Stimulated activated CD4-positive, alpha-beta T cell treated with anti-CD3 and anti-CD28 coated beads, TNF-alpha, amount 100 ng/mL, for 4 hours (primary cell): ENCODE data around the gene ENOX2.

ENCODE experiments used
- DNase-seq, 3 experiments: peaks; one replicate each; pipeline ENCODE4 v3.0.0-alpha.2; 2020; ENCODE audit warnings: low read depth in 3 of 3

Gene ENOX2

DNA sequence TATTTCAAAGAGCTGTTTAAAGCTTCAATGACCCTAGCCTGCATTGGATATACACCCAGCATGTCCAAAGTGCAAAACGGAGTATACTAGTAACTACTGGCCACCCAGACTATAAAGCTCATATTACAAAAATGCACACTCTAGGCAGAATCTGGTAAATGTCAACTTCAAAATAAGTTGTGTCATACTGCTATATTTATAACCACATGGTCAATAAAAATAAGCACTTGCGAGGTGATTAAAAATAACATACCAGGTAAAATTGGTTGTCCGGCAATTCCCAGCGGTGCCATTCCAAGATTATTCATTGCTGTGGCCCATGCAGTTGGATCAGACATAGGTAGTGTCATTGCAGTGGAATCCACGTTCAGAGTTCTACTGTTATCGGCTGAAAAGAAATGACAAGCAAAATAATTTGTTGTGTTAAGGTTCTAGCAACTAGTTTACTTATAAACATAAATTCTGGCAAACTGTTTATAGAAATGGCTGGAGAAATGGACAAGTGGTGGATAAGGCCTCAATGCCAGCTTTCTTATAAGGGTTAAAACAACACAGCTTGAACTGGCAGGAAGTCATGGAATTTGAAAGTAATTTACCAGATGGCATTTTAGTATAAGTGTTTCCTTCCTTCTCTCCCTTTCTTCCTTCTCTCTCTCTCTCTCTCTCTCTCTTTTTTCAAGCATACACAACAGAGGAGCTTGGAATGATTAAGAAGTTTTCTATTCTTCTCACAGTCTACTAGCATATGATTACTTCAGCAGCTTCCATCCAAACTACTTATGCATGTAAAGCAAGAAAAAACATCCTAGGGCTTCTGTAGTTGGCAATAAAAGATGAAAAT is 199.9 kb downstream of the ENOX2 start:
- no peak for DNase-seq

DNA sequence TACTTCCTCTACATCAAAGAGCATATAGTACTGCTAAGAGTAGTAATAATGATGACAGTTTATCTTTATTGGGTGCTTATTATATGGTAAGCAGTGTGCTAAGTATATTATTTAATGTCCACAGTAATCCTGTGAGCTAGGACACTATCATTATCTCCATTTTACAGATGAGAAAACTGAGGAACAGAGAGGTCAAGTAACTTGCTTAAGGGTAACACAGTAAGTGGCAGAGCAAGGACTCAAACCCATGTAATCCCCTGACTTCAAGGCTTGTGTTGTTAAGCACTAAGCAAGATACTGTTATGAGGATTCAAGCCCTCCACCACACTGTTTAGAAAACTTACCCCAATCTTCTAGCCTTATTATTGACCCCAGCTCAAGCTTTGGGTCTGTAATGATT is 202.4 kb downstream of the ENOX2 start:
- no peak for DNase-seq

DNA sequence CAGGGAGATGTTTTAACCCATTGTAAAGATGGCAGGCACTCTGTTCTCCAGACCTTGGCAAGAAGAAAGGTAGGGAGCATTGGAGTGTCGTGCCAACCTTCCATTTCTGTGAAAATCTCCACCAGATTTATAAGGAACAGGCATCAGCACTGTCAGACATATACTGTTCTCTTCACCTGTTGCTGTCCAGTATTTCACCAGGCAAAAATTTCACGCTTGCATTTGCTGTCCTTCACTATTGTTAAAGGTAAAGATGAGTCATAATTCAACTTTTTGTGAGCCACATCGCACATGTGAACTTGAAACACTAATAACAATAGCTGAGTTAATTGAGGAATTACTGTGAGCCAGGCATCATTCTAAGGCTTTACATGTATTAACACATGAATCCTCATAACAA is 203.4 kb downstream of the ENOX2 start:
- no peak for DNase-seq

DNA sequence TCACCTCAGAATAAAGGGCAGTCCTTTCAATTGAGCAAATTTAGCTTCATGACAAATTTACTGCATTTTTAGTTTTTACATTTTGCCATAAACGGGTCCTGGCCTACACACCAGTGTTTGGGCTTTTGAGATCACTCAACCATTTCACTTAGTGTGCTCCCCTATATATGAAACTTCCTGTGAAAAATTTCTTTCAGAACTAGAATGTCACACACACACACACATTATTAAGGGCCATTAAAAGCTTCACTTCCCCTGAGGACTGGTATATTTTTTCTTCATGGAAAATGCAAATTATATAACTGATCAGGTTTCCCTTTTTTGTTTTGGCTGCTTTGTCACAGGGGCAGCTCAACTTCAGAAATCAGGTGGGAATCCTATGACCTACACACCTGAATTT is 206.5 kb downstream of the ENOX2 start:
- DNase-seq = no peak

DNA sequence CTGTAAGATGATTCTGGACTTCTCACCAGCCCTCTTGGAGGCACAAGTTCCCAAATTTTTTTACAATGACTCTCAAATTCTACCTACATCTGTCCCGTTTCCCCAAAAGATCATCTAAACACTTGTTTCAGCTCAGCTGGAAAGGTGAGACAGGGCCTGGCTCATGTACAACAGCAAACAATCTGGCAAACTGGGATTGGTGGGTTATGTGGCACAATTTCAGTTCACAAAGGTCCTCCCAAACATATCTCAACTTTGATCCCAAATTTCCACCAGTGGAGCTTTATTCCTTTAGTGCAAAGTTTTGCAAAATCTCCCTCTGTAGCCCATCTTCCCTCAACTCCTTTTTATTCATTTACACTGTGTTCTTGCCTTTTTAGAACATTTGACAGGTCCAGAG is 207.1 kb downstream of the ENOX2 start:
- DNase-seq = no peak

DNA sequence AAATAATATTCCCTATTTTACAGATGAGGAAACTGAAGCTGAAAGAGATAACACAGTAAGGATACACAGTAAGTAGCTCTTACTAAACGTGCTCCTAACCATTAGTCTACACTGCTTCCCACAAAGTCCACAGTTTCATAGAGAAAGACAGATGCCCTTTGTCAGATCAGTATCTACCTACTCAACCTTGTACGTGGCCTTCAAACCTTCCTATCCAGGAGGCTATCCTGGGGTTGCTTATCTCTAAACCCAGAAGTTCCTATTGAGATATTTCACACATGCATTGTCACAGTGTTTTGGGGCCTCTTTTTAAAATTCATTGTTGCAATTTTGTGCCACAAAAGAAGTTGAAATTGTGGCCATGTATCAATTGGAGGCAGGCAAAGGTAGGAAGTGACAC is 208.0 kb downstream of the ENOX2 start:
- no peak for DNase-seq

DNA sequence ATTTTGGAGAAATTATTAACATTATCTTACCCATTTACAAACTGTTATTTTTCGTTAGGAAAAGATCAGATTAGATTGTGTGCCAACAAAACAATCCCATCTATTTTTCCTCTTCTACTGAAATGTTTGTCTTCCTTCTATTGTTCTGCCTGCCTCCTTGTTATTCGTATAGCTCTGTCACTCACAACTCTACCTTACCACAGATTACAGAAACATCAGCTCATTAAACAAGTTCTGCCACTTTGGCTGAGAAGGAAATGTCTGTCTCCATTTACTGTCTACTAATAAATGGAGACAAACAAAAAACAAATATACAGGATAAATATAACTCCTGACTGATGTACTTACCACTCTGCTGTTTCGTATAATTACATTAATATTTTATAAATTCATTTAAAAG is 211.4 kb downstream of the ENOX2 start:
- DNase-seq = no peak

DNA sequence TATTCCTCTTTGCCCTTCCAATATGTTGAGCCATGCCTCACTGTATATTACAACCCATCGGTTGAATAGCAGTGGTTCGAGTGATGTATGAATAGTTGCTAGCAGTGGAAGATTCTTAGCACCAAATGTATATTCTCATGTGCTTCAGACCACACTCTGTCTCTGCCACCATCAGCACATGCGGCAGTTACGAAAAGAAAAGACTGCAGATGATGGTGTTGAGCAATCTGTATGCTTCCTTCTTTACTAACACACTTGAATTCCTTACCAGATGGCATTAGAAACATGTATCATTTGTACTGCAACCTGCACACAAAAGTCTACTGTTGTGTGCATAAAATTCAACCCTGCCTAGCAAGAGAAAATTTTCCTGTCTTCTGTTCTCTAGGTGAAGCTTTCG is 214.6 kb downstream of the ENOX2 start:
- DNase-seq = no peak

DNA sequence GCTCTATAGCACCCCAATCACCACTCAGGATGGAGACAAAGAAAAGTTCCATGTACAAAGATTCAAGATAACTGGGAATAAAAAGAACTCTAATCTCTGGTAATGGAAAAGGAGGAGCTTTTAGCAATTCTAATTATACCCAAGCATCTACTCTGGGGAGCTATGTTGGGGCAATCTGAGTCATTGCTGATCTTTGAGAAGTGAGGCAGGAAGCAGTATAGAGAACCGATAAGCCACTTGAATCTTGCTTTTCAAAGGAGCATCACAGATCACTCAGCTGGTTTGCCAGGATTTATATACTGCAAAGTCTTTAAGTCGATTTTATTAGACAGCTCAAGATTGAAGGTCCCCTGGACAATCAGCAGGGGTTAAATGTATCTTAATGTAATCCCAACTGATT is 220.0 kb downstream of the ENOX2 start:
- DNase-seq = no peak

DNA sequence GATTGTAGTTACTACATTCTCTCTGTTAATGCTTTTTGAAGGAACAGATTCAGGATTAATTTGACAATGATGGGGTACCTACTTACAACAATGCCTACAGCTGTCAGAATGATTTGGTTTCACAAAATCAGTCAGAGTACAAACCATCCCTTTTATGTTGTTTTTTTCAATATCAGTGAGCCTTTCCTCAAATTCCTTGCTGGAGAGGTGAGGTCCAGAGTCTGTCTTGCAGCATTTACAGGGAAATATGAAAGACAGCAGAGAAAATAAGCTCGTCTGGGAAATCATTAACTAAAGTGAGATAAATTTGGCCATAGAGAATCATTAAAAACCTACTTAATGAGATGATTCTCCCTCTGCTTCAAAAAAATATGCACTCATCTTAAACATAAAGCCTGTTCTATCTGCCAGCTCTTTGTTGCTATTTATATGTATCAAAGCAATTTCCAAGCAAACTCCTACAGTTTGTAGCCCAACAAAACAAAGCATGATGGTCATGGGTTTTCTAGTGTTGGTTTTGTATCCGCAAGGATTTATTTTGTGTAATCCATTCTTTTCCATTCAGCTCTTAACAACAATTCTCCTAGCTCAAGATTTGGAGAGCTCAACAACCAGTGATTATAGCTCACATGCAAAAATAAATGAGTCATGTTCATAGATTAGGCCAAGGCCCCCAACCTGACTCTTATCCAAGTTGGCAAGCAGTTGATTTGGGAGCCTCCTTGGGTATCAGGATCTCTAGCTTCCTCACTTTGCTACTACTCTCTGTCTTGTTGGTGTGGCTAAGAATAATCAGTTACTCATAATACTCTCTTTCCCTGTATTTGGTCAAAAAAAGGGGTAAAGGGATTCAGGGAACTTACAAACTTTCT is 222.6 kb downstream of the ENOX2 start:
- no peak for DNase-seq

DNA sequence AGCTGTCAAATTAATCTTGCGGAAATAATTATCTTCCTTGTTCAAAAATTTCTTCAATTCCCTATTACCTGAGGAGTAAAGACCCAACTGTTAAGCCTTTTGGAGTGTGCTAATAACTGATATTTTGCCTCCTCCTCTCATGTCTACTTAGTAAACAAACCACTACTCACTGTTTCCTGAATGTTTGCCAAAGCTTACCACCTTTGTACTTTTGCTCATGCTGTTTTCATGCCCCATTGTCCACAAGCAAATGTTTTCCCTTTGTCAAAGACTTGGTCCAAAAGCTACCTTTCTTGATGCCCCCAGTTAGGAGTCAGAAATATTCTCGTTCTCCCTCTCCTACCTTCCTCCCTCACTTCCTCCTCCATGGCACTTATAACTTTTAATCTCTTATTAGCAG is 226.1 kb downstream of the ENOX2 start:
- no peak for DNase-seq

DNA sequence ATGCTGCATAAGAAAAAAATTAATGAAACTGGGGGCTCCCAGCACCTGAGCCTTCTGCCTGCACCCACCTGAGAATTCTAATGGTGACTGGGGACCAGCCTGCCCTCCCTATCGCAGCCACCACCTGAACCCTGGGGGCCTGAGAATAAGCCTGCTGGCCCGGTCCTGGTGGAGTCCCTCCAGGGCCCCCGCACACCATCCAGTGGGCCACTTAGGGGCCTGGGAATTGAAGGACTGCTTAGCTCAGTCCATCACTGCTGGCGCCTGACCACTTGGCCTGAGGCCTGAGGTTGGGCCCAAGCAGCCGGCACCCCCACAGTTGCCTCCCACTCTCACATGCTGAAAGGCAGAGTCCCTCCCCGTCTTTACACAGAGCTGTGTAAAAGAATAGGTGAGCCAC is 230.8 kb downstream of the ENOX2 start:
- no peak for DNase-seq

DNA sequence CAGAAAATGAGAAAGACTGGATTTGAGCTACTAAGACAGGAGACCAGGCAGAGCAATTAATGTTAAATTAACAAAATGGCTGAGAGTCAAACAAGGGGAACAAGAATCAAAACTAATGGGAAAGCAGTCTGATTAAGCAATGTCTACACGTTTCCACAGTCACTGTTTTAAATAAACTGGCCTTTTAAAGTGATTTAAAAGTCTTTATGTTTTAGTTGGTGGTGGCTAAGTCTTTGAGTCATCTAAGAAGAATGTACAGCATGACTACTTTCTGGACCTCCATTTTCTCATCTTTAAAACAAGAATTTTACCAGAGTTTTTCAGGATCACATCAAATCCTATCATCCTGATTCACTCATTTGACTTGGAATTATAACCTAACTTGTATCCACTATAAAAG is 233.8 kb downstream of the ENOX2 start:
- no peak for DNase-seq

DNA sequence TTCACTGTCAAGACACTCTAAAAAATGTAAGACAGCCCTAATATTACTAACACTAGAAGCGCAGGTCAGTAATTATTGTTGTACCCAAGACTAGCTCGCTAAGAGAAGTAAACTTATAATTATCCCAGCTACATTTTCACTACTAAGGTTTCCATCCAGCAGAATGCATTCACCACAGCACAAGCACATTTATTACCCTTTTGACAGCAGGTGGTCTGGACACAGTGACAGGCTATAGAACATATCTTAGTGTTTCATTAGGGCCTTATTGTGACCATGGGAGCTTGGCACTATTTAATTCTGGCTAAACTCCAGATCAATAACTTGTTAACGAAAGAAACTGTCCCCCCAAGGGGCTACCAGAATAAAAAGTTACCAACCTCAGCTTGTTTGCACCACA is 237.7 kb downstream of the ENOX2 start:
- DNase-seq = no peak

DNA sequence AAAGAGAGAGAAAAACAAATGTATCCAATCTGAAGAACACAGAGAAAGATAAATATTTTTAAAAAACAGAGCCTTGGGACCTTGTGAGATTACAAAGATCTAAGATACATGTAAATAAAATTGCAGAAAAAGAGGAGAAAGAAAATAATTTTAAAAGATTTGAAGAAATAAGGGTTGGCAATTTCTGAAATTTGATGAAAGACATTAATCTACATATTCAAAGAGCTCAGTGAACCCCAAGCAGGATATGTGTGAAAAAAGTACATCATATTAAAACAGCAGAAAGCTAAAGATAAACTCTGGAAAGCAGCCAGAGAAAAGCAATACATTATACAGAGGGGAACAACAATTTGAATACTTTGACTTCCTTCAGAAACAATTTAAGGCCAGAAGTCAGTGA is 244.7 kb downstream of the ENOX2 start:
- no peak for DNase-seq

DNA sequence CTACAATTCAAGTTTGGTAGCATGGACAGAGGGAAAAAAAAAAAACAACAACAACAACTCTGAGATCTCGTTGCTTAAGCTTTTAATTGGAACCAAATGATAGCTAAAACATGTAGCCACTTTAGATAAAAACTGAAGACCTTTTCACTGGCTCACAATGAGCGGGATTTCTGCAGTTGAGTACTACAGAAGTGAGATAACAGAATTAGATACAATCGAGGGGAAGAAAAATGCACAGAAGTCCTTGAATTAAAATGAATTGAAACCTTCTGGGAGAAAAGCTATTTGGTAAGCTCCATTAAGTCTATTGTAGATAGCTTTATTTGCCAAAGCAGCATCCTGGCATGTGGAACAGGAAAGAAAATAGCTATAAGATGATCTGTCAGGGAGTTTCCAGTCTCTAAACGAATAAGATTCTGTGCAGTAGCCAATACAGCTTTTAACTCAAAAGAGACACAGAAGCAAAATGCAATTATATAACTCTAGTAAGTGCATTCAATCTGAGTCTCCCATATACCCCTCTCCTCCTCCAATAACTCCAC is 248.5 kb downstream of the ENOX2 start:
- DNase-seq = no peak

DNA sequence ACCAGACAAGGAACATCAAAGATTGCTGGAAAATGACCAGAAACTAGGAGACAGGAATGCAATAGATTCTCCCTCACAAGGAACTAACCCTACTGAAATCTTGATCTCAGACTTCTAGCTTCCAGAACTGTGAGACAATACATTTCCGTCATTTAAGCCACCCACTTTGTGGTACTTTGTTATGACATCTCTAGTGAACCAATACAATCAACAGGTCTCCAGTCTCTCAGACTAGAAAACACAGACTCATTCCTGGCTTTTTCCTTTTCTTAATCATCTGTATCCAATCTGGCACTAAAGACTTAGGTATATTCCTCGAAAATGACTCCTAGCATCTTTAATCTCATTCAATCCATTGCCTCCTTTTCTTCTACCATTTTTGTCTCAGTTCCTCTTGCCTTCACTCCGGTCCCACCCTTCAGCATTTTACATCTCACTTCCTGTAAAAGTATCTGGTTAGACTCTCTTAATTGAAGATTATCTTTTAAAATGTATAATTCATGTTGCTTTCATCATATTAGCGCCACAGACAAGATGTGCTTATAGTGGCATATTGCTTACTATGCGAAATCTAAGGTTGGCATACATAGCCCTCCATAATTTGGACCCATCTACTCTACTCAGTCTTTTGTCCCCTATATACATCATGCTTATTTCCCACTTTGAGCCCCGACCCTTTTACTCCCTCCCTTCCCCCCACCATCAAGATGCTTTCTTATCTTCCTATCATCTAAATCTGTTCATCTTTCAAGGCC is 250.0 kb downstream of the ENOX2 start:
- no peak for DNase-seq

DNA sequence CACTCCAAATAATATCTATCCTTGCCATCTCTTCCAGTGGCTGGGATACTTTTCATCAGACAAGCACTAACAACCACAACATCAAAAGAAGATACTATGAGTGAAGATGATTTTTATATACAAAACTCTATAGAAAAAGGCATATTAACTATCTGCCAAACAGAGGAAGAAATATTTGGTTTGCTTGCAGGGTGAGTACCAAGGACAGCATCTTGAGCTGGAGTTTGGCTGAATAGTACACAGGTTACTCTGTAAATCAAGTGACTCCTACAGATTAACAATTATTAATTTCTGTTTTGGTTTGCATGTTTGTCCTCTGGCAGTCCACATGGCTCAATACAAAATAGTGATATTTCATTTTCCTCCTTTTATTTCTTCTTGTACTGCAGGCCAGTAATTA is 253.3 kb downstream of the ENOX2 start:
- DNase-seq = no peak

DNA sequence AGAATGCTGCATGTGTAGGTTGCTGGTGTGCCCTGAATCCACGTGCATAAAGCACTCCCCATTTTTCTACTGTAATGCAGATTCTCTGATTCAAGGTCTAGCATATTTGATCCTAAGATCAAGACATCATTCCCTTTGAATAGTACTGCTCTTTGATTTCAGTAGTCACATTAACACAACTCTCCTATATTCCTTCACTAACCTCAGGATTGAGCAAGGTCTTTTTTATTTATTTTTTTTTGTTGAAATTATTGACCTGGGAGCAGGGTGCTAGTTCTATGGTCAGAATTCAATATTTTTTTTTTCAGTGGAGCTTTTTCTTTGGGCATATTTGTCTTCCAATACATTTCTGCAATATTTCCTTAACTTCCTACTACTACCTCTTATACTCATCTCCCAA is 255.5 kb downstream of the ENOX2 start:
- no peak for DNase-seq

DNA sequence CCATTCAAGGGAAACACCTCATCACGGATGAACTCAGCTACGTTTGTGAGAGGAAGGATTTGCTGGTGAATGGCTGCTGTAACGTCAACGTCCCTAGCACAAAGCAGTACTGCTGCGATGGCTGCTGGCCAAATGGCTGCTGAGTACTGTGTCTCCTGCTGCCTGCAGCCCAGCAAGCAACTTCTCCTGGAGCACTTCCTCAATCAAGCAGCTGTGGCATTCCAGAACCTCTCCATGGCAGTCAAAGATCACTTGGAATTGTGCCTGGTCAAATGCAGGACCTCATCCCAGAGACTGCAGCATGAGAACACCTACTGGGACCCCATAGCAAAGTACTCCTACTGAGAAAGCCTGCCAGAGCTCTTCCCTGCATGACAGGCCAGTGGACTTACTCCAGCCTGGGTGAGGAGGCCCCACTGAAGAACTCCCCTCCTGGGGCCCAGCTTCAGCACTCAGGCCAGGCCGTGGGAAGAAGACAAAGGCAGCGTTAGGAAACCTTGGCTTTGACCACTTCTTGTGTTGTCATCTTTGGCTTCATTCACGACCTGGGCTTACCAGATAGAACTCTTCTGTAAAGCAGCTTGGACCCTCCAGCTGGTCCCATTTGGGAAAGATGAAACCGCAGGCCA is 256.9 kb downstream of the ENOX2 start:
- DNase-seq = no peak

DNA sequence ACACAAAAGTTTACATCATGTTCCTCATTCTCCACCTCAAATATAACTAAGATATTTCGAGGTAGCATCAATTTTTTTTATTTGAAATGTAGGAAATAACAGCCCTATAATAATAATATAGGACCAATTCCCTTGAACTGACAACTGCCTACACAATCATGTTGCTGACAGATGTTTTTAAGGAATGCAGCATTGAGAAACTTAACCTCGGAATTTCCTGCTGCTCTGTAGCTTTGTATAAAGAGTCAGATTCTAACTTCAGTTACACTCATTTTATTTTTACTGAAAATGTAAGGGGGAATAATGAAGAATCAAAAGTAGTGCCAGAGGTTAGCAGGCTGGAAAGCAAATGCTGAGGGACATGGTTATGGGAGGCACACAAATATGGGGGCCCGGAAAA is 265.4 kb downstream of the ENOX2 start:
- DNase-seq = no peak

DNA sequence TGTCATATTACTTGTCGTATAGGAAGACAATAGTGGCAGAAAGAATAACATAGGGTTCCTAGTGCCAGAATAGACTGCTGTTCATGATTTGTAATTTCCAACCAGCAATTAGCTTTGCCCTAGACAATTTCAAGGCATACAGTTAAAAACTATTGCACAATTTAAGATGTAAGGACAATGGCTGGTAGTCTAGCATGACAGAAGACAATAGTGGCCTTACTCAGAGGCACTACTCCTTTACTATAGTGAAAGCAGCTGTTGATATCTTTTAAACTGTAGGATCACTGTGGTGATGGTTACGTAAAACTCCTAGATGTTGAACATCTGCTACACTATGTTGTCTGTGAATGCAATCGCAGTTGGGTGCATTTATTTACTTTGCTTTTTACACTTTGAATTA is 266.7 kb downstream of the ENOX2 start:
- DNase-seq = no peak
